NCI-H82 treated with DMSO at 0.1 percent for 48 hours (cell line): ENCODE measurements around the gene CFAP299.
"Not testable (repeated sequence)": the region's sequence is repeated elsewhere in the genome, so short reads cannot be mapped to it uniquely, and the experiment has no call there.

Experiments
- DNase-seq: peaks from one replicate; lab custom pipeline; 2025; ENCODE audit not compliant: unreplicated experiment; lab: John Stamatoyannopoulos, UW

CFAP299 gene

DNA sequence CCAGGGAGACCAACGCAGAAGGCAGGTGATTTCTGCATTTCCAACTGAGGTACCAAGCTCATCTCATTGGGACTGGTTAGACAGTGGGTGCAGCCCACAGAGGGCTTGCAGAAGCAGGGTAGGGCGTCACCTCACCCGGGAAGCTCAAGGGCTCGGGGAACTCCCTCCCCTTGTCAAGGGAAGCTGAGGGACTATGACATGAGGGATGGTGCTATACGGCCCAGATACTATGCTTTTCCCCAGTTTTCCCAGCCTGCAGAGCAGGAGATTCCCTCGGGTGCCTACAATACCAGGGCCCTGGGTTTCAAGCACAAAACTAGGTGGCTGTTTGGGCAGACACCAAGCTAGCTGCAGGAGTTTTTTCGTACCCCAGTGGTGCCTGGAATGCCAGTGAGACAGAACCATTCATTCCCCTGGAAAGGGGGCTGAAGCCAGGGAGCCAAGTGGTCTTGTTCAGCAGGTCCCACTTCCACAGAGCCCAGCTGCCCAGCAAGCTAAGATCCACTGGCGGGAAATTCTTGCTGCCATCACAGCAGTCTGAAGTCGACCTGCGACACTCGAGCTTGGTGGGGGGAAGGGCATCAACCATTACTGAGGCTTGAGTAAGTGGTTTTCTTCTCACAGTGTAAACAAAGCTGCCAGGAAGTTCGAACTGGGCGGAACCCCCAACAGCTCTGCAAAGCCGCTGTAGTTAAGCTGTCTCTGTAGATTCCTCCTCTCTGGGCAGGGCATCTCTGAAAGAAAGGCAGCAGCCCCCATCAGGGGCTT is 103.9 kb downstream of the CFAP299 start:
- not testable (repeated sequence) for DNase-seq

DNA sequence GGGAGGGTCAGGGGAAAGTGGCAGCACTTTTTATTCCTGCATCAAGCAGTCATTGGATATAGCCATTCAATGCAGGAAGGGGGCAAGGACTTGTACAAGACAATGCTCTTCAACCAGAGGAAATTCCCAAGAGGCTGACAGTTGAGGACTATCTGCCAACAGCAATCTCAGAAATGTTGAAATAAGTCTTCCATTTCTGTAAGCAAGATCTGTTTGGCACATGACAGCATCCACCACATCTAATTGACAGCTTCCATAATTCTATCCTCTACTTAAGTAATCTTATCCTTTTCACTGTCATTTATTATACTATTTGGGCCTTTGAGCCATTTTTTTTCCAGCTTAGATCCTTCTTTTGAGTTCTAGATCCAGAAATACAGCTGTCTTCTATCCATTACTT is 110.7 kb downstream of the CFAP299 start:
- DNase-seq = no peak

- no peak for DNase-seq
Observed at GRCh38 chr4:80446664-80447063, 111.1 kb downstream of the CFAP299 start.

GRCh38 chr4:80447493-80447892 is 112.0 kb downstream of the CFAP299 start:
- no peak for DNase-seq

GRCh38 chr4:80448056-80448455 is 112.5 kb downstream of the CFAP299 start:
- no peak for DNase-seq

DNA sequence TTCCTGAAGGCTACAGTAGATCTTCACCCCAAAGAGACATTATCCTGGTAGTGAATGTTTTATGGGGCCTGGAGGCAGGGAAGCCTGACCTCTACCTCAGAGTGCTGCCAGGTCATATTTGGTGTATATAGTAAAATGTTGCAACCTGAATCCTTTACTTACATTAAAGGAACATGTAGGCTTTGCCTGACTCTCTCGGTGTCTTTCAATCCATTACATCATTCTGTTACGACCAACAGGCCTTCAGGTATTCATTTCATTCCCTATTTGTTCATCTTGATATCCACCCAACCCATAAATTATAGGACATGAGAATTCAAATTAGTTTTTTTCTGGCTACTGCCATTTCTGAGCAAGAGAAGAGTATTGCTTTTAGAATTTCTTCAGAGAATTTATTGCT is 116.5 kb downstream of the CFAP299 start:
- no peak for DNase-seq

GRCh38 chr4:80452768-80453167 is 117.2 kb downstream of the CFAP299 start:
- no peak for DNase-seq

GRCh38 chr4:80454040-80454439 is 118.5 kb downstream of the CFAP299 start:
- no peak for DNase-seq

DNA sequence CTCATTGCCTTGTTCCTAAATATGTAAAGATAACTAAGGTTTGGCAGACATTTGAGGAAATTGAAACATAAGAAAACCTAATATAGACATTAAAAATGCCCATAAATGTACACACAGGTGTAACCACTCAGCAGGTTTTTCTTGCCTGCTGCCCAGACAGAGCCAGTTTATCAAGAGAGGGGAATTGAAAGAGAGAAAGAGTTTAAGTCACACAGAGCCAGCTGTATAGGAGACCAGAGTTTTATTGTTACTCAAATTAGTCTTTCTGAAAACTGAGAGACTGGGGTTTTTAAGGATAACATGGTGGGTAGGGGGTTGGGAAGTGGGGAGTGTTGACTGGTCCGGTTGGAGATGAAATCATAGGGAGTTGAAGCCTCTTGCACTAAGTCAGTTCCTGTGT is 119.0 kb downstream of the CFAP299 start:
- no peak for DNase-seq

GRCh38 chr4:80459918-80460473 is 124.5 kb downstream of the CFAP299 start:
- no peak for DNase-seq

GRCh38 chr4:80461412-80461811 is 125.9 kb downstream of the CFAP299 start:
- DNase-seq = no peak

- DNase-seq = no peak
Observed at GRCh38 chr4:80462621-80463091, 127.1 kb downstream of the CFAP299 start.

GRCh38 chr4:80463509-80463908 is 128.0 kb downstream of the CFAP299 start:
- DNase-seq = no peak

- no peak for DNase-seq
Observed at GRCh38 chr4:80465238-80465637, 129.7 kb downstream of the CFAP299 start.

DNA sequence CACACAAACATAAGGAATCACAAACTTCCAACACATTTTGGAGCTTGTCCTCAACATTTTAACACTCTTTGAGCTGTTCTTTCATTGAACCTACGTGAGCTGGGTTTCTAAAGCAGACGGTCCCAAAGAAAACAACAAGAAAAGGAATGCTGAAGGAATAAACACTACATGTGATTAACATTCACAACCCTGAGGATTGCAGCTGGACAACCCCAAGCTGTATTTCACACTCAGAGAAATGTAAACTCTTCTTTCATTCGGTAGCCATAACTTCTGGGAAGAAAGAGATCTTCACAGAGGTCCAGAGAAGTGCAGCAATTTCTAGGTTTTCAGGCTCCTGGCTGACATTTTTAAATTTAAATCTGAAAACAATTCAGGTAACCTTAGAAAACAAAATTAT is 130.2 kb downstream of the CFAP299 start:
- no peak for DNase-seq

- no peak for DNase-seq
Observed at GRCh38 chr4:80466618-80467017, 131.1 kb downstream of the CFAP299 start.

GRCh38 chr4:80471756-80472155 is 136.2 kb downstream of the CFAP299 start:
- no peak for DNase-seq

DNA sequence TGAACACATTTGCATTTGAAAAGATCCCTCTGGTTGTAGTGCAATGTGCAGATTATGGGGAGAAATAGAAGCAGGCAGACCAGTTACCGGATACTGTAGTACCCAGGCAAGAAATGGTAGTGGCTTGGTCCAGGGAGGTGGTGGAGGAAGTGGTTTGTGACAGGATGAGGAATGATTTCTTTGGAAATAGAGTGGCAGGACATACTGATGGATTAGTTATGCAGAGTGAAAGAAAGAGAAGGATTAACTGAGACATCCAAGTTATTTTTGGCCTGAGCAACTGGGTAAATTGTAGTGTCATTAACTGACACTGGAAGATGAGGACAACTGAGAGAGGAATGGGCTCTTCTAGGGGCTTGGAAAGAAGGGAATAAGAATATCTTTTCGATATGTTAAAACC is 139.7 kb downstream of the CFAP299 start:
- DNase-seq = no peak

- no peak for DNase-seq
Observed at GRCh38 chr4:80475798-80476197, 140.3 kb downstream of the CFAP299 start.

GRCh38 chr4:80484712-80485111 is 149.2 kb downstream of the CFAP299 start:
- no peak for DNase-seq

- DNase-seq = no peak
Observed at GRCh38 chr4:80486603-80487002, 151.1 kb downstream of the CFAP299 start.

DNA sequence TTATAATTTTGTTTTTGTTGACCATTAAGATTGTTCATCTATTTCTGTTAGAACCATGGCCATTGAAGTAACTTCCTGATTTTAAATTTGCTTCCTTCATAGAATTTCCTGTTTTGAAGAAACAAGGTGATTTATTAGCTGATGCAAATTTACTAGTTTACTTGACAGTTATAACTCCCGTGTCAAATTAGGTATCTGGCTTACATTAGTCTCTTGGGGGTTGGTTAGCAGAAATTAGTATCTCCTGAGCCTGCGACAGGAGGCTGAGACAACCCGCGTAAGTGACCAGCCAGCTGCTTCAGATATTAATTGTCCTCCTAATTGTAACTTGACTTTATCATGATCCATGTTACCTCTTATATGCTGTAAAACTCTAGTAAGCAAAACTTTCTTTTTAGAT is 154.3 kb downstream of the CFAP299 start:
- no peak for DNase-seq

DNA sequence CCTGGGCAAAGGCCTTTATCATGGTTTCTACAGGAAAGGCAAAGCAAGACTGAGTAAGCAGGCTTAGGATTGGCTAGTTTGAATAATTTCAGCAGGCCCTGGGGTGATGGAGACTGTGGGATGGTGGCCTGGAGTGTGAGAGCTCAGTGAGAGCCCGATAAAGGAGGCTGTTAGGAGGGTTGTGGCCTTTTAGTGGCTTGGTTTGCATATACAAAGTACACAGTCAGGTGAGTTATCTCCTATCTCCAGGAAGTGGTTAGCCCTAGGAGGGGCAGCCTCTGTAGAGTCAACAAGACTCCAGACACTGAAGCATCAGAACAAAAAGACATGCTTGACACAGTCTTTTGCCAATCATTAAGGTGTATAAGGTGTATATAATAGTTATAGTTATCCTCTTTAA is 157.2 kb downstream of the CFAP299 start:
- DNase-seq = no peak
